ENCODE measurements around the gene SCD5.

Gene SCD5

GRCh38 chr4:82773057-82773456 lies 25.5 kb downstream of the SCD5 start (continued):
- TF ChIP-seq ZFHX2 (tag by site-specific recombination; conservative IDR thresholded peaks at IDR 0.05) (no peak), ZNF391 (tag by site-specific recombination; IDR thresholded peaks at IDR 0.05; ENCODE audit: borderline replicate concordance, low read depth) (no peak), KLF16 (tag by site-specific recombination; IDR thresholded peaks at IDR 0.05) (no peak)

GRCh38 chr4:82770607-82771006 lies 28.0 kb downstream of the SCD5 start:
- Histone ChIP-seq H3K27ac (ENCODE audit: extremely low read depth, low read depth, low read length) (no peak overlapping the region), H3K9me3 (ENCODE audit: control insufficient read depth, insufficient read depth, low read depth, low read length) (no peaks in the 10 kb centered on the region), H3K36me3 (ENCODE audit: control insufficient read depth in 2 of 2, insufficient read depth in 1 of 2, low read length in 2 of 2) (no peaks in the 10 kb centered on the region), H3K4me3 (ENCODE audit: low read depth, low read length) (no peak overlapping the region), H3K4me1 (ENCODE audit: control insufficient read depth, insufficient read depth, low read length) (no peaks in the 10 kb centered on the region)
- no peak for TF ChIP-seq ZNF660 (tag by site-specific recombination; IDR thresholded peaks at IDR 0.05)
- no peak for TF ChIP-seq GLIS1 (tag by site-specific recombination; IDR thresholded peaks at IDR 0.05)
- no peak for TF ChIP-seq ZNF830 (tag by site-specific recombination; IDR thresholded peaks at IDR 0.05; ENCODE audit: low read depth)
- no peak for TF ChIP-seq ZNF362 (tag by site-specific recombination; IDR thresholded peaks at IDR 0.05)
- TF ChIP-seq ZNF350 (tag by site-specific recombination; IDR thresholded peaks at IDR 0.05): no peak
- no peak for TF ChIP-seq ZNF658 (tag by site-specific recombination; IDR thresholded peaks at IDR 0.05)
- no peak for TF ChIP-seq ZNF280D (tag by site-specific recombination; IDR thresholded peaks at IDR 0.05)
- TF ChIP-seq ZBTB1 (tag by site-specific recombination; IDR thresholded peaks at IDR 0.05): no peak
- TF ChIP-seq ATF2 (tag by site-specific recombination; IDR thresholded peaks at IDR 0.05; ENCODE audit: low read depth): no peak
- no peak for TF ChIP-seq ZNF175 (tag by site-specific recombination; IDR thresholded peaks at IDR 0.05)
- no peak for TF ChIP-seq HOXC10 (CRISPR knock-in tag; IDR thresholded peaks at IDR 0.05)
- ChIA-PET CTCF (interaction anchor here (0.6 kb wide), 1 partner anchor 18 kb away, joined by 5 read pairs; no protein-coding TSS in a partner anchor), POLR2A (no interaction called here)

- H3K27ac ChIP-seq (ENCODE audit: extremely low read depth, low read depth, low read length): no peak overlapping the region
- no peaks in the 10 kb centered on the region for H3K36me3 ChIP-seq (ENCODE audit: control insufficient read depth in 2 of 2, insufficient read depth in 1 of 2, low read length in 2 of 2)
- ChIA-PET CTCF (no interaction called here), POLR2A (no interaction called here)
- H3K9me3 ChIP-seq (ENCODE audit: control insufficient read depth, insufficient read depth, low read depth, low read length): no peaks in the 10 kb centered on the region
- no peaks in the 10 kb centered on the region for H3K4me1 ChIP-seq (ENCODE audit: control insufficient read depth, insufficient read depth, low read length)
- H3K4me3 ChIP-seq (ENCODE audit: low read depth, low read length): no peak overlapping the region
- no peak for TF ChIP-seq ZNF302 (tag by site-specific recombination; IDR thresholded peaks at IDR 0.05; ENCODE audit: low read depth)
- TF ChIP-seq PRDM6 (tag by site-specific recombination; IDR thresholded peaks at IDR 0.05): no peak
- TF ChIP-seq IKZF3 (tag by site-specific recombination; IDR thresholded peaks at IDR 0.05): no peak
- no peak for TF ChIP-seq YY2 (tag by site-specific recombination; IDR thresholded peaks at IDR 0.05)
- 0 out of 2 replicates have a peak, but pooled peaks have one; percentile 54 for TF ChIP-seq ZNF549 (tag by site-specific recombination; IDR thresholded peaks at IDR 0.05)
- no peak for TF ChIP-seq ZNF580 (tag by site-specific recombination; IDR thresholded peaks at IDR 0.05)
- TF ChIP-seq ZNF677 (tag by site-specific recombination; IDR thresholded peaks at IDR 0.05): no peak
- no peak for TF ChIP-seq ZNF843 (tag by site-specific recombination; IDR thresholded peaks at IDR 0.05)
- no peak for TF ChIP-seq ZNF350 (tag by site-specific recombination; IDR thresholded peaks at IDR 0.05)
- peak; percentile 66; the same call in 1 of the 2 replicates for TF ChIP-seq ZNF558 (tag by site-specific recombination; IDR thresholded peaks at IDR 0.05)
- peak; percentile 97 for TF ChIP-seq SETDB1 (IDR thresholded peaks at IDR 0.05; ENCODE audit: insufficient read length, low read length)
- TF ChIP-seq PBX3 (CRISPR knock-in tag; IDR thresholded peaks at IDR 0.05): no peak
Observed at GRCh38 chr4:82765134-82765533, 33.5 kb downstream of the SCD5 start.
